Vagina (tissue), 2 donors: ENCODE data around the gene GPR18.

ENCODE experiments used
- POLR2A ChIP-seq, 2 donors: fragments of 450-650 bp; IDR thresholded peaks; one replicate each; pipeline ENCODE4 v1.6.1; 2017; ENCODE audit warnings: antibody characterized with exemption in 2 of 2, mild to moderate bottlenecking in 2 of 2, moderate library complexity in 2 of 2
- POLR2AphosphoS5 ChIP-seq, 2 donors: sonication (generic); formaldehyde crosslinking; IDR thresholded peaks; one replicate each; pipeline ENCODE4 v1.9.0; 2017; ENCODE audit warnings: antibody characterized with exemption in 2 of 2, mild to moderate bottlenecking in 2 of 2, low read depth in 1 of 2; ENCODE audit not compliant: insufficient read depth in 1 of 2
- TF ChIP-seq, protein P1 (sequence below), 3 experiments: fragments of 450-650 bp in 2 of 3; fragments of 200-600 bp in 1 of 3; sonication (generic) in 1 of 3; IDR thresholded peaks; one replicate each; pipeline ENCODE4 v1.5.1; 2017 to 2019; ENCODE audit warnings: antibody characterized with exemption in 3 of 3, mild to moderate bottlenecking in 2 of 3, moderate library complexity in 2 of 3

DNA sequence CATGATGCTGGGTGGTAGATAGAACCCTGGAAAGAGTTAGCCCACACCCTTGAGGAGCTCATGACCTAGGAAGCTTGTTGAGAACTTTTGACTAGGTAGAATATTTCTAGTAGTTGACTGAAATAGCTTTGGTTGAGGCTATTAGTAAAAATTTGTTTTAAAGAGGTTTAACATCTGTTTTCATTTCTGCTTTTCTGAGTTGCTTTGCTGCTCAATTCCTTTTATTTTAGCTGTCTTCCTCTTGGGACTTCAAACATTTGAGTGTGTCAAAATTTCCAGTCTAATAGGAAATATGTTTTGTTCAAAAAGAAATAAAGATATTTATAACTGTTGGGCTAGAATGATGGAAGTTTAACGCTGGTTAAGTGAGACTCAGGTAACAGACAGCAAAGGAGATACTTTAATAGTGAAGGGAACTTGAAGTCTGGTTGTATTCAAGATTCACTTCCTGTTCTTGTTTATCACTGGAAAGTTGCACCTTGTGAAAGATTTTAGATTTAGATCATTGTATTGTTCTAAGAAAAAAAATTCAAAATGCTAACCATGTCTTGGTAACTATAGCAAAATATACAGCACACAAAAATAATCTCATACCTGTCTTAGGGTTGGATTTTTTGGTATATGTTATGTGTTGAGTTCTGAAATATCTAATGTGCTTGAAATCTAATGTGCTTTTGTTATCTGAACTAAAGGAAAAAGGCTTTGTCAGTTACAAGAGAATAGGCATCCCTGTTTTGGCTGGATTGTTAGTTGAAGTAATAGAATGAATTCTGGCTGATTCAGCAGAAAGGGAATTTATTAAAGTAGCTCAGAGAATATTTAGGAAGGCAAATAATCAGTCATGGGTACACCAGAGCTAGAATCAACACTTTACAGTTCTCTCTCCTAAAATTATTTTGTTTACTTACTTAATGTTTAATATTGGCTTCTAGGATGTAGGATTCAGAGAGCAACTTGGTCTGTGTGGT lies 24.4 kb upstream of the GPR18 start:
- TF ChIP-seq, protein P1, sequence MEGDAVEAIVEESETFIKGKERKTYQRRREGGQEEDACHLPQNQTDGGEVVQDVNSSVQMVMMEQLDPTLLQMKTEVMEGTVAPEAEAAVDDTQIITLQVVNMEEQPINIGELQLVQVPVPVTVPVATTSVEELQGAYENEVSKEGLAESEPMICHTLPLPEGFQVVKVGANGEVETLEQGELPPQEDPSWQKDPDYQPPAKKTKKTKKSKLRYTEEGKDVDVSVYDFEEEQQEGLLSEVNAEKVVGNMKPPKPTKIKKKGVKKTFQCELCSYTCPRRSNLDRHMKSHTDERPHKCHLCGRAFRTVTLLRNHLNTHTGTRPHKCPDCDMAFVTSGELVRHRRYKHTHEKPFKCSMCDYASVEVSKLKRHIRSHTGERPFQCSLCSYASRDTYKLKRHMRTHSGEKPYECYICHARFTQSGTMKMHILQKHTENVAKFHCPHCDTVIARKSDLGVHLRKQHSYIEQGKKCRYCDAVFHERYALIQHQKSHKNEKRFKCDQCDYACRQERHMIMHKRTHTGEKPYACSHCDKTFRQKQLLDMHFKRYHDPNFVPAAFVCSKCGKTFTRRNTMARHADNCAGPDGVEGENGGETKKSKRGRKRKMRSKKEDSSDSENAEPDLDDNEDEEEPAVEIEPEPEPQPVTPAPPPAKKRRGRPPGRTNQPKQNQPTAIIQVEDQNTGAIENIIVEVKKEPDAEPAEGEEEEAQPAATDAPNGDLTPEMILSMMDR (IDR thresholded peaks at IDR 0.05), result no peak
- TF ChIP-seq POLR2AphosphoS5 (IDR thresholded peaks at IDR 0.05; ENCODE audit: insufficient read depth in 1 of 2, low read depth in 1 of 2), result no peak
- no peak for TF ChIP-seq POLR2A (IDR thresholded peaks at IDR 0.05)
